GM19193 (cell line): Measurements from ENCODE around the gene DOCK4.

Experiments used
- POLR2A ChIP-seq: IDR thresholded peaks from 4 replicates; pipeline ENCODE4 v1.6.1; 2011; ENCODE audit not compliant: insufficient read depth, insufficient read length; ENCODE audit errors: extremely low read depth

The DOCK4 gene

GRCh38 chr7:112053737-112054069 is 152.5 kb downstream of the DOCK4 start:
- TF ChIP-seq POLR2A: no peak

- no peak for TF ChIP-seq POLR2A
Measured at GRCh38 chr7:112052993-112053736, 153.0 kb downstream of the DOCK4 start.

- TF ChIP-seq POLR2A: no peak
Measured at GRCh38 chr7:112052498-112052897, 153.7 kb downstream of the DOCK4 start.

- no peak for TF ChIP-seq POLR2A
Measured at GRCh38 chr7:112050250-112050881, 155.8 kb downstream of the DOCK4 start.

- TF ChIP-seq POLR2A: no peak
Measured at GRCh38 chr7:112049555-112050249, 156.5 kb downstream of the DOCK4 start.

GRCh38 chr7:112047421-112047820 is 158.8 kb downstream of the DOCK4 start:
- no peak for TF ChIP-seq POLR2A

GRCh38 chr7:112045222-112045621 is 161.0 kb downstream of the DOCK4 start:
- TF ChIP-seq POLR2A: no peak

GRCh38 chr7:112042631-112043030 is 163.6 kb downstream of the DOCK4 start:
- TF ChIP-seq POLR2A: no peak

GRCh38 chr7:112038353-112038752 is 167.8 kb downstream of the DOCK4 start:
- no peak for TF ChIP-seq POLR2A

- no peak for TF ChIP-seq POLR2A
Measured at GRCh38 chr7:112036071-112036470, 170.1 kb downstream of the DOCK4 start.

GRCh38 chr7:112031689-112032088 is 174.5 kb downstream of the DOCK4 start:
- TF ChIP-seq POLR2A: no peak

- no peak for TF ChIP-seq POLR2A
Measured at GRCh38 chr7:112025556-112025955, 180.6 kb downstream of the DOCK4 start.

- TF ChIP-seq POLR2A: no peak
Measured at GRCh38 chr7:112023786-112024185, 182.4 kb downstream of the DOCK4 start.

- no peak for TF ChIP-seq POLR2A
Measured at GRCh38 chr7:112023282-112023681, 182.9 kb downstream of the DOCK4 start.

GRCh38 chr7:112022128-112022527 is 184.1 kb downstream of the DOCK4 start:
- TF ChIP-seq POLR2A: no peak
